HG03280 (cell line): ENCODE measurements around the gene FHAD1.

Experiments
- ATAC-seq: cut with Tn5 transposase; IDR thresholded peaks from one replicate; pipeline ENCODE4 v1.9.1; 2021; ENCODE audit warnings: mild to moderate bottlenecking, moderate library complexity; ENCODE audit not compliant: unreplicated experiment

FHAD1 gene

DNA sequence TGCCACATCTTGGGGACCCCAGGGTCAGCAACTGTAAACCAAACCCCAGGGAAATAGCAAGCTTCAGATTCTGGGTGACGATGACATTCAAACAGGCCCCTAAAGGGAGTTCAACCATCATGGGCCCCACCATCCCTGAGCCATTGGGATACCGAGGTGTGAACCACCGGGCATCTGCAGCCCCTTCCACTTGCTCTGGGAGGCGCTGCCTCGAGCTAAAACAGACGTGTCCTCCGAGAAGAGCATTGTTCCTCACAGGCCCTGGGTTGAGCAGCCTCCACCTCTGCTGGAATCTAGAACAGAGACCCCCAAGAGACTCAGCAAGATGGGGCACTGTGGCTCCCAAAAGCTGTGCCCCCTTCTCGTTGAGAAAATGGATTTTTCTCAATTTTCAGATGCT lies 143.6 kb downstream of the FHAD1 start:
- no peak for ATAC-seq

DNA sequence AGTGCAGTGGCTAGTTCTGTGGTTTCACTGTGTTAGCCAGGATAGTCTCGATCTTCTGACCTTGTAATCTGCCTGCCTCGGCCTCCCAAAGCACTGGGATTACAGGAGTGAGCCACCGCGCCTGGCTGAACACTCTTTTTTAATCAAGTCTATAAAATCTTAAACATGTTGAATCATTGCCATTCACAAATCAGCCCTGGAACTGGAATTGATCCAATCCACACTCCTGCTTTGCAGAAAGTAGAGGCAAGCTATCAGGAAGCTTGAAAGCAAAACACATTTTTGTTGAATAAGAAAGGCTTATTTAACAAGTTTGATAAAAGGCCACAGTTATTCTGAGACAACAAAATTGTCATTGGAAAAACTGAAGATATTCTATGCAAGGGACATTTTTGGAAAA lies 144.3 kb downstream of the FHAD1 start:
- ATAC-seq: no peak

DNA sequence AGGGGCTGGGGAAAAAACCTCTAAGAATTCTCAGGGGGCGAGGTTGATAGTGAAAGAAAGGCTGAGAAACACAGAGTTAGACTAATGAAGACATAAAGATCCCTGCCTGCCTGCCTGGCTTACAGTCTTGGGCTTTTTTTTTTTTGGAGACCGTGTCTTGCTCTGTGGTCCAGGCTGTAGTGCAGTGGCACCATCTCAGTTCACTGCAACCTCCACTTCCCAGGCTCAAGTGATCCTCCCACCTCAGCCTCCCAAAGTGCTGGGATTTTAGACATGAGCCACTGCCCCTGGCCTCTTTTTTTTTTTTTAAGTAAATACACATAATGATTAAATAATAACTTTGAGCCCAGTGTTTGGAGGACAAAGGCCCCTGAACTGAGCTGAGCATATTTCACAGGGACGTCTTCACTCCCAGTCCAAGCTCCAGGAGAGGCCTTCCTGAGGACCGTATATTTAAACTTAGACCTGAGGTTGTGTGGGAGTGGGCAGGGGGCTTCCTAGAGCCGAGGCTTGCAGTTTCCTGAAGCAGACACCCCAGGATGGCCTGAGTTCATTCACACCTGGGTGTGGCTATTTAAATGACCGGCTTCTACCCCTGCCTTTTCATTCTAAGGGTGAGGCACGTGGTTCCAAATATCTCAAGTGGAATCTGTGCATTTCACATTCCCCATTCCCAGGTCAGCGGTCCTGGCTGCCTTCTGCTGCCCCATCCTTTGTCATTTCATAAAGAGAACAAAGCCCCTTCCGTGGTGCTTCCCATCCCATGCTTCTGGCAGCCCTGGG lies 146.6 kb downstream of the FHAD1 start:
- no peak for ATAC-seq

DNA sequence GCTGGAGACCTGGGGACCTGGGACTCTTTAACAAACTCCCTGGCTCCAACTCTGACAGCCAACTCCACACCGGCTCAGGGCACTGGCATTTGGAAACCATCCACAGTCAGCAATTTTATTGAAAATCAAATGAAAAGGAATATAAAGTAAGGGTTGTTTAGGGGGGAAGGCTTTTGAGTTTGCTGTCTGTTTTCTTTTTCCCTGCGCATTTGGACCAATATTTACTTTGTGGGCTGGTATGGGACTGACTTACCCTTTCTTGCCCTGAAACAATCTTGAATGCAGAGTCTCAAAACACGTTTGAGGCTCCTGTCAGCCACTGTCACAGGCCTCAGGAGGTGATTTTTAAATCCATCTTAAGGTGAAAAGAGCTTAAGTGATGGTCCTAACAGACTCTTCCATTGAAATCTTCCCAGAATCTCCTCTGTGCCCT lies 147.3 kb downstream of the FHAD1 start:
- no peak for ATAC-seq

DNA sequence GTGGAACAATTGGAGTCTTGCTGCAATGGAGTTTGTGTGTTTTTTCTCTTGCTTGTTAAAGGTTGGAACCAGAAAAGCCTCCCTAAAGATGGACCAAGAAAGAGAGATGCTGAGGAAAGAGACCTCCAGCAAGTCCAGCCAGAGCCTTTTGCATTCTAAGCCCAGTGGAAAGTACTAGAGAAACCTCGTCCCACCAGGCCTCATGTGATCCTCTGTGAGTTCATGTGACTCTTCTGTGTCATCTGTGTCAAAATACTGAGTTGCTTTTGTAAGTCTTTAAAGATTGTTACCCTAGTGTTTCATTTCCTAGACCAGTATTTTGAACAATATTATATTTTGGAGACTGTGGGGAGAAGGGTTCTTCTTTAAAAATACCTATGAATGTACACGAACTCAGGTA lies 150.2 kb downstream of the FHAD1 start:
- no peak for ATAC-seq

DNA sequence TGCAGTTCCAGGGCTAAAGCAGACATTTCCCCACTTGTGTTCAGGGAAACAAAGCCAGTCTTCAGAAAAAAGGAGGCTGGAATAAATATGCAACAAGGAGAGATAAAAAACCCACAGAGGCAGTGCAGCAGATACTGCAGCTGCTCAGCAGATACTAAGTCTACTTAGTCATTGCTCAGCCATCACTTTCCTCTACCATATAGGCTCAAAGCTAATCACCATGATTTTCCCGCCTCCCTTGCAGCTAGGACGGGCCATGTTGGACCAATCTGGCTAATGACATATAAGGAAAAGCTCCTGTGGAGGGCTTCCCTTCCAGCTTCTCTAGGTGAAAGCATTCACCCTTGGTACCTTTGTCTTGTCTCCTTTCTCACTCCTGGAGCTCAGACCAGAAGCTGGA lies 152.7 kb downstream of the FHAD1 start:
- ATAC-seq: no peak

DNA sequence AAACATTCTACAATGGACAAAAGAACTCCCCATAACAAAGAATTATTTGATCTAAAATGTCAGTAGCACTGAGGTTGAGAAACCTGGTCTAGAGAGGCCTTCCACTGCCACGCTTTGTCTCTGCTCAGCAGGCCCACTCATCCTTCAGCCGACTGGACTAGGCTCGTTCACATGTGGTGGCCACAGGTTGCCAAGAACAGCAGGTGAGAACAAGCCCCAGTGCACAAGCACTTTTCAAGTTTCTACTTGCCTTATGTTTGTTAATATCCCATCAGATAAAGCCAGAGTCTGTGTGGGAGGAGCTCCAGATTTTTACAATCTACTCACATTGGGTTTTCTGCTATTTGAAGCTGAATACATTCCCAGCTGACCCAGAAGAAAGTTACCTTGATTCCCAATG lies 153.6 kb downstream of the FHAD1 start:
- ATAC-seq: no peak

DNA sequence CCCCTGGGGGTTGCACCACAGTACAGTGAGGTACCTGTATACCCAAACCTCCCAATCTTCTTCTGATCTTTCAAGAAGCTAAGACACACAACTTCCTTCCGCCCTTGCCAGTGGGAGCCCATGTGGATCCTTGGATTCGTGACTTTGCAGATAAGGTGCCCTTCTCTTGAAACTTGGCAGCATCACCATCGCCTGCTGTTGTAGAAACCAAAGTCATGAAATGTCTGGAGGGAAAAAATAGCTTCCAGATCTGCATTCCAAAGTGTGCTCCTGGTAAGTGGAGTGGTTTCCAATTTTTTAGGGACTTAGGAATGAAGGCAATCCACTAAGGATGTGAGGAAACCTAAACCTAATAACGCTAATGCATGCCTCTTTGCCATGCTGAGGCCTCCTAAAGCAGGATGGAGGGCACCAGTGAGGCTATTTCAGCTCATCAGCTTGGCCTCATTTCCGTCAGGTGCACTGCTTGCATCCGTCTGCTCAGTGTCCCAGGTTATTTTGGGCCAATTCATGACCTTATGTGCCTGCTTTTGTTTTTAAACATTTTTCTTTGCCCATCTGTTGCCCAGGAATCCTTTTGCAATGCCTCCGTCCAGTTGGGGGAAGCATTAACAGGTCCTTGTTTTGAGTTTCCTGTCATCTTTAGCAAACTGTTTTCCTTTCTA lies 154.5 kb downstream of the FHAD1 start:
- no peak for ATAC-seq

DNA sequence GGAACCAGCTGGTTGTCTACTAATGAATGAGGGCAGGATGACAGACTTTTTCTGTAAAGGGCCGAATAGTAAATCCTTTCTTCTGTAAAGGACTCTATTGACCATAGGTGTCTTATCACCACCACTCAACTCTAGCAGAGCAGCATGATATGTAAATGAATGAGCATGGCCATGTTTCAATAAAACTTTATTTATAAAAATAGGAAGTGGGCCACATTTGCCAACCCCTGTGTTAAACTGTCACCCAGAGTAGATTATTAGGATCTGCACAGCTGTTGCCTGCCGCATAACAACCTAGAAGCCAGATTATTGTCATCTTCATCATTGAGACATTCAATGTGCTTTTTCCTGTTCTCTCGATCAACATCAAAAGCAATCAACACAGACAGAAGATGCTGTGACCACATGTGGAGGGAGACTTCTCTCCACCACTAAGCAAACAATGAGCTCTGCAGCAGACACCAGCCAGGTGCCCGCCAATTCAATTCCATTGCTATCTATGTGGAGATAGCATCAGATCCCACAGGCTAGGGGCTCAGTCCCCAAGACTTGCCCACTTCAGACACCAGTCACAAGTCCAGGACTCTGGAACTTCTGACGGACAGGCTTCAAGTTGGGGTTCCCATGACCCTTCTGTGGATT lies 155.9 kb downstream of the FHAD1 start:
- ATAC-seq: no peak

DNA sequence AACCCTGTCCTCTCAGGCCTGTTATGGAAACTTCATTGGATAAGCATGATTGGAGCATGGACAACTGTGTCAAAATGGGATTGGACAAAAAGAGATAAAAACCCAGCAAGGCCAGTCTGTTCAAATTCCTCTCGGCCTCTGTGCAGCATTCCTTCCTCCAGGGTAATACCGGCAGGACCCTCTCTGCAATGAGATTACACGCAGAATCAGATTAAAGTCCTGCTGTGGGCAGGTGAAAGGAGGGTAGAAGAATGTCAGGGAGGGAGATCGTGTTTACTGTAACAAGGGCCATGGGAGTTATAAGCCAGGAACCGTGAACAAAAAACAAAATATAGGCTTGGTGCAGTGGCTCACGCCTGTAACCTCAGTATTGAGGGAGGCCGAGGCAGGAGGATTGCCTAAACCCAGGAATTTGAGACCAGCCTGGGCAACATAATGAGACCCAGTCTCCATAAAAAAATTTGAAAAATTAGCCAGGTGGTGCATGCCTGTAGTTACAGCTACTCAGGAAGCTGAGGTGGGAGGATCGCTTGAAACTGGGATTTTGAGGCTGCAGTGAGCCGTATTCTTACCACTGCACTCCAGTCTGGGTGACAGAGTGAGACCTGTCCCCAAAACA lies 157.0 kb downstream of the FHAD1 start:
- ATAC-seq: no peak

DNA sequence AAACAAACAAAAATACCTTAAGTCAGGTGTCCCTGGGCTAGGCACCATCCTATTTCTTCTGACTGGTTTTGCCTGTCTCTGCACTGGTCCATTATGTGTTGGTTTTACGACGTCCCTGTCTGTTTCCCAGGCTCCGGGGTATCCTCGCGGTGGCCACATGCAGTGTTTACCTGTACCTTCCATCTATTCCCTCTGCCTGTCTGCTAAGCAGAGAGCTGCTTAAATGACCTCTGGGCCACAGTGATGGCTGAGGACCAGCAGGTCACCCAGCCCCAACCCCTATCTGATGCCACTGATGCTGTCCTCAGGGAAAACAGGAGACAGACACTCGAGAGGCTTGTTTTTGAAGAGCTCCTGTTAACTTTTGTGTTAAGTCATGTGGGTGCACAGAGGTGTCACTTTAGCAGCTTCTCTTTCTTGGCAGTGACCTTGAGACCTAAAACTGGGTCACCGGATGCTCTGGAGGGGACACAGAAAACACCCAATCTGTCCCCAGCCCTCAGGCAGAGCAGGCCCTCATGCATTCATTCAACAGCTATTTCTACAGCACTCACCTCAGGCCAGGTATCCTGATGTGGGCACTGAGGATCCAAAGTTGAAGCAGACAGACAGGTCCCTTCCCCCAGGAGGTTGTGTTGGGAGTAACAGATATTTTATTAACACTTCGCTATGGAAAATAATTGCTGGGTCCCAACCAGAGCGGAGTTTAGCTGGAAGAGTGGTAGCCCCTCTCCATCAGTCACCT lies 158.3 kb downstream of the FHAD1 start:
- ATAC-seq: no peak

DNA sequence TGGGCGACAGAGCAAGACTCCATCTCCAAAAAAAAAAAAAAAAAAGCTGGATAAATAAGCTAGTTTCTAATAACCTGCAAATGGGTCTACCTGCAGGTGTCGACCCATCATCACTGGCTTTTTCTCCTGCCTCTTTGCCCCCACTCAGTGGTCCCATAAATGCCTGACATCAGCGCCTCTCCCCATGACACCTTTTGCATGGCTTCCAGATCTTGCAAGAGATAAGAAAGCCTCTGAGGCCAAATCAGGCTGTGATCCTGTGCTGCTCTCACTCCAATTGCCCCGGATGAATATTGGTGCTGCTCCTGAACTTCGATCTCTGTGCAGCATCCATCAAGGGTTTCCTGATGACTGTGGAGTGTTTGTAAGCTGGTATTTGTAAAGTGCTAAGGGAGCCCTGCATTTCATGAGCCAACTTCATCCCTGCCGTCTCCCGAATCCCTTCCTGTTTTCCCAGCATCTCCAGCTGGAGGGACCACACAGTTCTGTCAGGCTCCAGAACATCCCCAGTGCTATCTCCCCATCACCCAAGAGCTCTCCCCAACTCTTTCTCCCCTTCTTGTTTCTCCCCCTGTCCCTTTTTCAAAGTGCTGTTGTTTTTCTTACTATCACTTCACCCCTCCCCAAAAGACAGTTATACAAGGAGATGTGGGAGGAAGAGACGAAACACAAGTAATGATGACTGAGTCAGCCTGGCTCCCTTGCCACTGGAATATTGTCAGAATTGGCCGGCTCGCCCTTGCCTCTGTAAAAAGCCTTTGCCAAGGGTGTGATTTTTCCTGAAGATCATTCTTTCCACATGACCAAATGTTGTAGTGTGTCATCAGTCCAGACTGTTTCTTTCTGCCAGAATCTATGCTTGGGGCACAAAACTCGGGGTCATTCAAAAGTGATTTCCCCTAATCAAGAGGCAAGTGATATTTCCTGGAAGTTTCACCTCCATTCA lies 159.9 kb downstream of the FHAD1 start:
- ATAC-seq: no peak

DNA sequence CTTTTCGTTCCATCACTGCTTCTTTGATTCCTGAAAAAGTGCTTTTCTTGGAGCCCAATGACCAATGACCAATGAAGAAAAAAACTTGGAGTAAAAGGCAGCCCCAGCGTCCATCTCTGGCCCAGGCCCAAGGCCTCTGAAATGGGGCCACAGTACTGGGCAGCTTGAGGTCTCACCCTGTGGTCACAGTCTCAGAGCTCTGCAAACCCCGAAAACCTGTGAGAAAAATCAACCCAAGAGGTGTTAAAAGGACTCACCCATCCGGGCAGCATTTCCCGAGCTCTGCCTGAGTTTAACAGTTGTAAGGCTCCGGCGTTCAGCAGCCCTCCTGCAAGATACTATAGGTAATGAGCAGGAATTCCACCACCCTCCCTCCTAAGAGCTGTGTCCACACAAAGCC lies 160.6 kb downstream of the FHAD1 start:
- no peak for ATAC-seq

DNA sequence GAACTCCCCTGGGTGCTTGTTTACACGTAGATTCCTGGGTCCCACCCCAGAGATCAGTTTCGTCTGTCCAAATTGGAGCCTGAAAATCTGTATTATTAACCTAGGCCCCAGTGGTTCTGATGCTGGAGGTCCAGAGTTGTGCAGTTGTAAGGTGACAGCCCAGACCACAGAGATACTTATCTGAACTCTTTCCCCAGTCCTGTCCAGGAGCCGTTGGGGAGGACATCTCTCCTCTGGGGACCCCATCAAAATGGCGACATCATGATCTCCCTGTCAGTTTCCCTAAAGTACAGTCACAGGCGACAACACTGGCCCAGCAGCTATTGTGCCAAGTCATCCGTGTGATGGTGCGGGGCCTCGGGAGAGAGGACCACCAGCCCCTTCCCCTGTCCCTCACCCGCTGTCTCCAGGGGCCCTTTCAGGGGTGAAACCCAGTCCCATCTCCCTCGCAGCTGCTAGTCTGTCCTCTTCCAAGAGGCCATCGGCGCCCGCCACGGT lies 161.9 kb downstream of the FHAD1 start:
- no peak for ATAC-seq

DNA sequence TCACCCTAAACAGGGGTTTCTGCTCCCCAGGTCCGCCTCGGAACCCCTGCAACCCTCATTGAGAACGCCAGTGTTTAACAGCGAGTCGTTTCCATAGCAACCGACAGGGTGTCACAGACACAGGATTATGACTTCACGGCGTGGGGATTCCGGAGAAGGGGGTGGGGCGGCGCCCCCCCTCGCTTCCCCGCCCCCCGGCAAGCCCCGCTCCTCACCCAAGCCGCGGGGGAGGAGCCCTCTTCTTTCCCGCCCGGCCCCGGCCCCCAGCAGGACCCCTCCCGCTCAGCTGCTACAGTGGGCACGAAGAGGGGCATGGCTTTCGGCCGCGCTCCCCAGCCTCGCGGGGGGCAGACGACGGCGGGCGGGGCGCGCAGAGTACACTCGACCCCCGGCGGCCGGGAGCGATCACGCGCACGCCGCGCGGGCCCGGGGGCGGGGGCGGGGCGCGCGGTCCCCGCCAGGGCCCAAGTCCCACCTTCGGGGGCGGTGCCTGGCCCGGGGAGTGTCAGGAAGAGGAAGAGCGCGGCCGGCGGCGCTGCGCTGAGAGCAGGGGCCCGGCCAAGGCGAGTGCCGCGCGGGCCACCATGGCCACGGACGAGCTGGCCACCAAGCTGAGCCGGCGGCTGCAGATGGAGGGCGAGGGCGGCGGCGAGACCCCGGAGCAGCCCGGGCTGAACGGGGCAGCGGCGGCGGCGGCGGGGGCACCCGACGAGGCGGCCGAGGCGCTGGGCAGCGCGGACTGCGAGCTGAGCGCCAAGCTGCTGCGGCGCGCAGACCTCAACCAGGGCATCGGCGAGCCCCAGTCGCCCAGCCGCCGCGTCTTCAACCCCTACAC lies 162.6 kb downstream of the FHAD1 start, which contains the start of gene EFHD2:
Gene EFHD2 (plus strand): TSS at position 501 of the 835 bp plus-strand sequence. CDS start 84 bp downstream, at position 585.
- peak; percentile 76 for ATAC-seq

DNA sequence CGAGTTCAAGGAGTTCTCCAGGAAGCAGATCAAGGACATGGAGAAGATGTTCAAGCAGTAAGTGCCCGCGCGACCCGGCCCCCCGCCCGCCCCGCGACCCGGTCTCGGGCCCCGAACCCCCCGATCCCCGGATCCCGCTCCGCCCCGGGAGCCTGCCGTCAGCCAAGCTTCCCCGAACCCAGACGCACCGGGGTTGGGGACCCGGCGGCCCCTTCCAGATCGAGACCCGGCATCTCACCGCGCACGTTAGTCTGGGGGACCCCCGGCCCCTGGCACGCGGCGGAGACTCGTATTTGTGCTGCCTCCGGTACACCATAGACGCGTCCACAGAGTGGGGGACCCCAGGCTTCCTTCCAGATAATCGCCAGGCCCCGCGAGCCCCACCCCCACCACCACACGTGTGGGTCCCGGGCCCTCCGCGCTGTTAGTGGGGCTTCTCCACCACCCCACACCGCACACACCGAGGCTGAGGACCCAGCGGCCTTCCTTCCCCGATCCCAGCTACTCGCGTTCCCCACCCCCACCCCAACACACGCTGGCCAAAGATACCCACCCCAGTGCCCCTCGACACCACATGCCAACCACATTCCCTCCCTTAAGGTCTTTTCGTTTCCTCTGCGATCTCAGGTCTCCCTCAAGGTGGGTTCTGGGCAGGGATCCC lies 163.3 kb downstream of the FHAD1 start:
- no peak for ATAC-seq

DNA sequence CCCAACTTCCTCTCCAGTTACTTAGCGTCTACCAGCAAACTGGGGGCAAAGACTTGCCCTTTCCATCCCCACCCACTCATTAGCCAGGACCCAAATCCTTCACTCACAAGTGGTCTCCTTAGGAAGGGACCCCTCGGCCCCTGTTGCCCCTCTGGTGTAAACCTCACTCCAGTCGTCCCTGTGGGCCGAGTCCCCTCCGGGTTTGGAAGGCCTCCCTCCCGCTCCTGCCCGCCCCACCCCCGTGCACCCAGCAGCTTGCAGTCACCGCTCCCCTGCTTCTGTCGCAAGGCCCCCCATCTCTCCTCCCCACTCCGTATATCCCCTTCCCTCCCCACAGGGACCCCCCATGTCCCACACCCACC lies 163.8 kb downstream of the FHAD1 start:
- ATAC-seq: no peak

DNA sequence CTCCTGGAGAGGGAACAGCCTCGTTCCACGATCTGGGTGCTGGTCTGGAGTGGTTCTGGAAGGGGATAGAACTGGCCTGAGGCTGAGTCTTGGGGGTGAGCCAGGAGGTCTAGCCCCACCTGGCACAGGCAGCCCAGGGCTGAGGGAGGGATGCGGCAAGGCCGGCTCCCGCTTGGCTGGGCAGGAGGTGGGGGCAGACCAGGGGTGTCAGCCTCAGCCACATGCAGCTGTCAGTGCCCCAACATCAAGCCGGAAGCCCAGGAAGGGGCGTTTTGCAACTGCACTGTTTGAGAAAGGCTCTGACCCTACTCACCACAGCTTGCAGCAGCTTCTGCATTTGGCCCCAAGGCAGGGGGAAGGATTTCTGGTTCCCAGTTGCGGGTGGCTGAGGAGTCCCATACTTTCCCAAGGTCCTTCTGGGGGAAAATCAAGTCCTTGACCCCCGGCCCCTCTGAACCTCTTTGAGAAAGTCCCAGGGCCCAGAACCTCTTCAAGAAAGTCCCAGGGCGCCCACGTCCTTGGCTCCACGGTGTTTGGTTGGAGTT lies 164.6 kb downstream of the FHAD1 start:
- ATAC-seq: peak; percentile 41
